ENCODE data around the gene PLEKHM3. TPM values are rescaled to one million over a fixed set of nuclear protein-coding genes. Genes with fewer than 3 reads are reported as not detected.

PLEKHM3 gene
- total and polyA plus RNA-seq, 2 experiments from 2014 or later = 3.9 to 8.8 TPM

DNA sequence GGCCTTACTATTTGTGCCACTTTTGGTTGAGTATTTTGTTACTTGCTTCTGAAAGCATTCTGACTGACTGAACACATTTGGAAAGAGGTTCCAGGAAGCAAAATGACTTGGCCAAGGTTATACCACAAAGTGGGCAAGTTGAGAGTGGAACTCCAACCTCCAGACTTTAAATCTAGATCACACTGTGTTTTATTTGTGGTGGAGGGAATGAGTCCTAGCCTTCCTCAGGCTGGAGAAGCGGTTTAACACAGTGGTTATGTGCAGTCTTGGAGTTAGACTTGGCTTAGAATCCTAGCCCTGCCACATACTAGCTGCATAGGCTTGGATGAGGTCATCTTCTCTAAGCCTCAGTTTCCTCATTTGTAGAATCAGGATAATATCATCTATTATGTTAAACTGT is 33.4 kb downstream of the PLEKHM3 start:
- Mint-ChIP-seq H3K4me1 (no peaks in the 10 kb centered on the region), H3K27me3 (ENCODE audit: insufficient read depth, low read depth, poor library complexity) (no peaks in the 10 kb centered on the region), H3K4me3 (no peak overlapping the region), H3K9me3 (no peaks in the 10 kb centered on the region), H3K36me3 (ENCODE audit: low read depth) (no peaks in the 10 kb centered on the region), H3K27ac (no peak overlapping the region)
- Histone ChIP-seq H3F3A (replicated peaks; ENCODE audit: low read depth) (no peaks in the 10 kb centered on the region), H4K20me1 (replicated peaks; ENCODE audit: insufficient read depth) (no peaks in the 10 kb centered on the region), H3K4me2 (no peak overlapping the region), H3K4me1 (ENCODE audit: insufficient read depth) (no peaks in the 10 kb centered on the region), H3K27ac (ENCODE audit: low read depth) (no peak overlapping the region), H3K36me3 (ENCODE audit: insufficient read depth) (no peaks in the 10 kb centered on the region), H3K4me3 (no peak overlapping the region), H3K79me2 (replicated peaks; ENCODE audit: insufficient read depth) (no peaks in the 10 kb centered on the region), H3K27me3 (ENCODE audit: insufficient read depth) (no peaks in the 10 kb centered on the region), H3K9me2 (ENCODE audit: insufficient read depth) (no peaks in the 10 kb centered on the region), H2AFZ (no peak overlapping the region)
- no peak for ATAC-seq
- no peak for DNase-seq (ENCODE audit: low spot score)
- TF ChIP-seq EZH2 (IDR thresholded peaks at IDR 0.05; ENCODE audit: low read depth, unreplicated experiment) (no peak), EZH2phosphoT487 (IDR thresholded peaks at IDR 0.05; ENCODE audit: unreplicated experiment) (no peak), JUNB (IDR thresholded peaks at IDR 0.05; ENCODE audit: unreplicated experiment) (no peak), ZNF114 (CRISPR knock-in tag; IDR thresholded peaks at IDR 0.05) (no peak)
- TF ChIP-seq, protein P1, sequence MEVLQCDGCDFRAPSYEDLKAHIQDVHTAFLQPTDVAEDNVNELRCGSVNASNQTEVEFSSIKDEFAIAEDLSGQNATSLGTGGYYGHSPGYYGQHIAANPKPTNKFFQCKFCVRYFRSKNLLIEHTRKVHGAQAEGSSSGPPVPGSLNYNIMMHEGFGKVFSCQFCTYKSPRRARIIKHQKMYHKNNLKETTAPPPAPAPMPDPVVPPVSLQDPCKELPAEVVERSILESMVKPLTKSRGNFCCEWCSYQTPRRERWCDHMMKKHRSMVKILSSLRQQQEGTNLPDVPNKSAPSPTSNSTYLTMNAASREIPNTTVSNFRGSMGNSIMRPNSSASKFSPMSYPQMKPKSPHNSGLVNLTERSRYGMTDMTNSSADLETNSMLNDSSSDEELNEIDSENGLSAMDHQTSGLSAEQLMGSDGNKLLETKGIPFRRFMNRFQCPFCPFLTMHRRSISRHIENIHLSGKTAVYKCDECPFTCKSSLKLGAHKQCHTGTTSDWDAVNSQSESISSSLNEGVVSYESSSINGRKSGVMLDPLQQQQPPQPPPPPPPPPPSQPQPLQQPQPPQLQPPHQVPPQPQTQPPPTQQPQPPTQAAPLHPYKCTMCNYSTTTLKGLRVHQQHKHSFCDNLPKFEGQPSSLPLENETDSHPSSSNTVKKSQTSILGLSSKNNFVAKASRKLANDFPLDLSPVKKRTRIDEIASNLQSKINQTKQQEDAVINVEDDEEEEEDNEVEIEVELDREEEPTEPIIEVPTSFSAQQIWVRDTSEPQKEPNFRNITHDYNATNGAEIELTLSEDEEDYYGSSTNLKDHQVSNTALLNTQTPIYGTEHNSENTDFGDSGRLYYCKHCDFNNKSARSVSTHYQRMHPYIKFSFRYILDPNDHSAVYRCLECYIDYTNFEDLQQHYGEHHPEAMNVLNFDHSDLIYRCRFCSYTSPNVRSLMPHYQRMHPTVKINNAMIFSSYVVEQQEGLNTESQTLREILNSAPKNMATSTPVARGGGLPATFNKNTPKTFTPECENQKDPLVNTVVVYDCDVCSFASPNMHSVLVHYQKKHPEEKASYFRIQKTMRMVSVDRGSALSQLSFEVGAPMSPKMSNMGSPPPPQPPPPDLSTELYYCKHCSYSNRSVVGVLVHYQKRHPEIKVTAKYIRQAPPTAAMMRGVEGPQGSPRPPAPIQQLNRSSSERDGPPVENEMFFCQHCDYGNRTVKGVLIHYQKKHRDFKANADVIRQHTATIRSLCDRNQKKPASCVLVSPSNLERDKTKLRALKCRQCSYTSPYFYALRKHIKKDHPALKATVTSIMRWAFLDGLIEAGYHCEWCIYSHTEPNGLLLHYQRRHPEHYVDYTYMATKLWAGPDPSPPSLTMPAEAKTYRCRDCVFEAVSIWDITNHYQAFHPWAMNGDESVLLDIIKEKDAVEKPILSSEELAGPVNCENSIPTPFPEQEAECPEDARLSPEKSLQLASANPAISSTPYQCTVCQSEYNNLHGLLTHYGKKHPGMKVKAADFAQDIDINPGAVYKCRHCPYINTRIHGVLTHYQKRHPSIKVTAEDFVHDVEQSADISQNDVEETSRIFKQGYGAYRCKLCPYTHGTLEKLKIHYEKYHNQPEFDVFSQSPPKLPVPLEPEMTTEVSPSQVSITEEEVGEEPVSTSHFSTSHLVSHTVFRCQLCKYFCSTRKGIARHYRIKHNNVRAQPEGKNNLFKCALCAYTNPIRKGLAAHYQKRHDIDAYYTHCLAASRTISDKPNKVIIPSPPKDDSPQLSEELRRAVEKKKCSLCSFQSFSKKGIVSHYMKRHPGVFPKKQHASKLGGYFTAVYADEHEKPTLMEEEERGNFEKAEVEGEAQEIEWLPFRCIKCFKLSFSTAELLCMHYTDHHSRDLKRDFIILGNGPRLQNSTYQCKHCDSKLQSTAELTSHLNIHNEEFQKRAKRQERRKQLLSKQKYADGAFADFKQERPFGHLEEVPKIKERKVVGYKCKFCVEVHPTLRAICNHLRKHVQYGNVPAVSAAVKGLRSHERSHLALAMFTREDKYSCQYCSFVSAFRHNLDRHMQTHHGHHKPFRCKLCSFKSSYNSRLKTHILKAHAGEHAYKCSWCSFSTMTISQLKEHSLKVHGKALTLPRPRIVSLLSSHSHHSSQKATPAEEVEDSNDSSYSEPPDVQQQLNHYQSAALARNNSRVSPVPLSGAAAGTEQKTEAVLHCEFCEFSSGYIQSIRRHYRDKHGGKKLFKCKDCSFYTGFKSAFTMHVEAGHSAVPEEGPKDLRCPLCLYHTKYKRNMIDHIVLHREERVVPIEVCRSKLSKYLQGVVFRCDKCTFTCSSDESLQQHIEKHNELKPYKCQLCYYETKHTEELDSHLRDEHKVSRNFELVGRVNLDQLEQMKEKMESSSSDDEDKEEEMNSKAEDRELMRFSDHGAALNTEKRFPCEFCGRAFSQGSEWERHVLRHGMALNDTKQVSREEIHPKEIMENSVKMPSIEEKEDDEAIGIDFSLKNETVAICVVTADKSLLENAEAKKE (CRISPR knock-in tag; IDR thresholded peaks at IDR 0.05) = no peak
- TF ChIP-seq, protein P2, sequence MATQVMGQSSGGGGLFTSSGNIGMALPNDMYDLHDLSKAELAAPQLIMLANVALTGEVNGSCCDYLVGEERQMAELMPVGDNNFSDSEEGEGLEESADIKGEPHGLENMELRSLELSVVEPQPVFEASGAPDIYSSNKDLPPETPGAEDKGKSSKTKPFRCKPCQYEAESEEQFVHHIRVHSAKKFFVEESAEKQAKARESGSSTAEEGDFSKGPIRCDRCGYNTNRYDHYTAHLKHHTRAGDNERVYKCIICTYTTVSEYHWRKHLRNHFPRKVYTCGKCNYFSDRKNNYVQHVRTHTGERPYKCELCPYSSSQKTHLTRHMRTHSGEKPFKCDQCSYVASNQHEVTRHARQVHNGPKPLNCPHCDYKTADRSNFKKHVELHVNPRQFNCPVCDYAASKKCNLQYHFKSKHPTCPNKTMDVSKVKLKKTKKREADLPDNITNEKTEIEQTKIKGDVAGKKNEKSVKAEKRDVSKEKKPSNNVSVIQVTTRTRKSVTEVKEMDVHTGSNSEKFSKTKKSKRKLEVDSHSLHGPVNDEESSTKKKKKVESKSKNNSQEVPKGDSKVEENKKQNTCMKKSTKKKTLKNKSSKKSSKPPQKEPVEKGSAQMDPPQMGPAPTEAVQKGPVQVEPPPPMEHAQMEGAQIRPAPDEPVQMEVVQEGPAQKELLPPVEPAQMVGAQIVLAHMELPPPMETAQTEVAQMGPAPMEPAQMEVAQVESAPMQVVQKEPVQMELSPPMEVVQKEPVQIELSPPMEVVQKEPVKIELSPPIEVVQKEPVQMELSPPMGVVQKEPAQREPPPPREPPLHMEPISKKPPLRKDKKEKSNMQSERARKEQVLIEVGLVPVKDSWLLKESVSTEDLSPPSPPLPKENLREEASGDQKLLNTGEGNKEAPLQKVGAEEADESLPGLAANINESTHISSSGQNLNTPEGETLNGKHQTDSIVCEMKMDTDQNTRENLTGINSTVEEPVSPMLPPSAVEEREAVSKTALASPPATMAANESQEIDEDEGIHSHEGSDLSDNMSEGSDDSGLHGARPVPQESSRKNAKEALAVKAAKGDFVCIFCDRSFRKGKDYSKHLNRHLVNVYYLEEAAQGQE (IDR thresholded peaks at IDR 0.05; ENCODE audit: unreplicated experiment) = no peak

Data from GM23338 (cell line).